ENCODE results near the gene ZNF462. TPM values are rescaled to one million over a fixed set of nuclear protein-coding genes. Genes with fewer than 3 reads are reported as not detected.
A peak's percentile ranks its signal among the peaks of the same experiment; 100 is the strongest.

Gene ZNF462
- total RNA-seq, 1 experiment from 2014 or later = 164 TPM

GRCh38 chr9:106956971-106957370 lies 94.0 kb downstream of the ZNF462 start:
- H3K36me3 Mint-ChIP-seq (ENCODE audit: insufficient read depth in 1 of 3, low read depth in 3 of 3) = peaks cover 70 to 91% (median 81%) of the 10 kb centered on the region in 3 experiments
- no peaks in the 10 kb centered on the region for H3K27me3 Mint-ChIP-seq (ENCODE audit: low read depth)
- H2BK20ac ChIP-seq (ENCODE audit: low read depth, low read length, poor library complexity, severe bottlenecking) = no peak overlapping the region
- H3K9me3 ChIP-seq (ENCODE audit: control insufficient read depth, low read depth, low read length) = no peaks in the 10 kb centered on the region
- no peaks in the 10 kb centered on the region for H3K27me3 ChIP-seq (ENCODE audit: insufficient read depth, low read length)
- H3K56ac ChIP-seq (ENCODE audit: insufficient read length, low read depth, low read length) = no peak overlapping the region
- no peak overlapping the region for H3K18ac ChIP-seq (ENCODE audit: insufficient read length, low read depth, low read length)
- WGBS (ENCODE audit: extremely low coverage, insufficient read length, low lambda C conversion rate) = no CpG with 5 or more reads among the region's 5 CpGs
- peaks cover 23 to 43% of the 10 kb centered on the region in 2 experiments for H3K4me1 Mint-ChIP-seq
- H3K4me3 Mint-ChIP-seq = no peak overlapping the region
- H3K4ac ChIP-seq (ENCODE audit: low read depth, low read length) = no peak overlapping the region
- no peaks in the 10 kb centered on the region for H3K9me3 Mint-ChIP-seq
- no peak overlapping the region for H2BK5ac ChIP-seq (ENCODE audit: insufficient read length, low read length)
- DNase-seq = no peak
- TF ChIP-seq CTCF (conservative IDR thresholded peaks at IDR 0.05) = no peak
- no peak overlapping the region for H3T11ph ChIP-seq (ENCODE audit: low read length)
- H3K4me2 ChIP-seq (ENCODE audit: insufficient read depth, insufficient read length, low read length) = no peak overlapping the region
- peak overlapping the region in 2 of 3 experiments; percentile 14 to 24; a peak in 2 of 7 replicates for H3K27ac Mint-ChIP-seq
- no peak overlapping the region for H4K8ac ChIP-seq (replicated peaks; ENCODE audit: insufficient read length, low read depth, low read length)
- no peak overlapping the region for H3K27ac ChIP-seq (ENCODE audit: insufficient read length, low read depth, low read length)
- no peak overlapping the region for H3K23ac ChIP-seq (ENCODE audit: insufficient read length, low read depth, low read length)
- H4K20me1 ChIP-seq (ENCODE audit: control insufficient read depth, insufficient read depth, insufficient read length) = no peaks in the 10 kb centered on the region
- H2BK120ac ChIP-seq (ENCODE audit: low read depth, low read length, poor library complexity, severe bottlenecking) = no peak overlapping the region
- H4K91ac ChIP-seq (ENCODE audit: insufficient read length, low read depth, low read length) = no peak overlapping the region
- no peak overlapping the region for H2BK15ac ChIP-seq (ENCODE audit: low read depth, low read length)
- peaks cover 3% of the 10 kb centered on the region for H3K79me1 ChIP-seq (ENCODE audit: insufficient read depth, low read depth, low read length, poor library complexity, severe bottlenecking)
- H3K4me1 ChIP-seq (ENCODE audit: insufficient read depth, low read length) = peaks cover 2% of the 10 kb centered on the region; the same call in 1 of the 2 replicates
- H3K9ac ChIP-seq (ENCODE audit: extremely low read depth, insufficient read length, low read length) = no peak overlapping the region
- H2BK12ac ChIP-seq (ENCODE audit: insufficient read length, low read depth, low read length) = no peak overlapping the region
- H3K23me2 ChIP-seq (ENCODE audit: insufficient read length, low read depth, low read length, poor library complexity, severe bottlenecking) = no peaks in the 10 kb centered on the region
- H3K14ac ChIP-seq (ENCODE audit: insufficient read depth, low read length) = no peak overlapping the region
- no peak overlapping the region for H2AFZ ChIP-seq (ENCODE audit: low read length)
- no peaks in the 10 kb centered on the region for H3K79me2 ChIP-seq (ENCODE audit: insufficient read depth, low read length)
- no peak overlapping the region for H2AK5ac ChIP-seq (ENCODE audit: insufficient read length, low read length)
- no peak overlapping the region for H4K5ac ChIP-seq (ENCODE audit: insufficient read length, low read depth, low read length)
